ENCODE data around the gene SLITRK5. TPM values are rescaled to one million over a fixed set of nuclear protein-coding genes. Genes with fewer than 3 reads are reported as not detected.

Gene SLITRK5
- total RNA-seq = under 1 TPM; 0.17 to 0.45 (median 0.38) TPM

DNA sequence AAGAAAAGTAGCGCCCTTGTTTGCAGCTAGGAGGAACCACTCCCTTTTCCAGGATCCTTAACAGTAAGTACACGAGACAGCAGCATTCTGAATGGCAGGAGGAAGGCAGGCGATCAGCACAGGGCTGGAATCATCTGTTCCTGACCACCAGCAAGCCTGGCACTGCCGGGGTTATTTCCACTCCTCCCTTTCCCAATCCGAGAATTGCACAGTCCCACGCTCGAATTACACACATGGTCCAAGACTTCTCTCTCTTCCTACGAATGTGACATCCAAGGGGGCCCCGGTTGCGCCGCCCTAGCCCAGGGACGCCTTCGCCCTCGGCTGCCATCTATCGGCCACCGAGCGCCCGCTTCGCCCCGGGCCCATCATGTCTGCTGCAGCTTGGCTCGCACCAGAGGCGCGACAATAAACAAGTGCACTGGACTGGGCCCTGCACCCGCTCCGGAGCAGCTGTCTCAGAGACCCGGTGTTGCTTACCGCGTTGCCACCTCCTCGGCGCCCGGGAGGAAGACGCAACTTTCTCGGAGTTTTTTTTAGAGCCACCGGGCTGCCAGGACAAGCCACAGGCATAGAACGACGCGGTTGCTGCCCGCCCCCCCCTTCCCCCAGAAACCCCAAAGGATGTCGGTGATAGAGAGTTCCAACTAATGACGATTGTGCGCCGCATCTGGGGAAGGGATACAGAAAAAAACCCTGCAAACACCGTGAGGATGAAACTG, at the start of gene SLITRK5:
Gene SLITRK5, plus strand, starts transcription at position 341 of the 722 bp plus-strand sequence. CDS start 4,018 bp downstream, outside the sequence.
- Histone ChIP-seq H3K9me3 (no peaks in the 10 kb centered on the region), H3K4me3 (peak within 1 kb of the TSS; percentile 57 to 68 (median 58)), H3K27ac (replicated peaks in 1 of 4) (peak within 1 kb of the TSS in 2 of 4 donors; percentile 25 to 51), H3K4me1 (peaks cover 23 to 42% (median 36%) of the 10 kb centered on the region in 4 donors), H3K36me3 (no peaks in the 10 kb centered on the region), H3K27me3 (peaks cover 0 to 66% (median 37%) of the 10 kb centered on the region in 4 donors)
- 1% methylated on average over 37 of the region's 43 CpGs for WGBS
- intact Hi-C loops (cut with DNase I) = no loop called here
- TF ChIP-seq POLR2AphosphoS5 (IDR thresholded peaks at IDR 0.05) (no peak), POLR2A (IDR thresholded peaks at IDR 0.05; ENCODE audit: low read depth) (no peak)
- TF ChIP-seq, protein P1, sequence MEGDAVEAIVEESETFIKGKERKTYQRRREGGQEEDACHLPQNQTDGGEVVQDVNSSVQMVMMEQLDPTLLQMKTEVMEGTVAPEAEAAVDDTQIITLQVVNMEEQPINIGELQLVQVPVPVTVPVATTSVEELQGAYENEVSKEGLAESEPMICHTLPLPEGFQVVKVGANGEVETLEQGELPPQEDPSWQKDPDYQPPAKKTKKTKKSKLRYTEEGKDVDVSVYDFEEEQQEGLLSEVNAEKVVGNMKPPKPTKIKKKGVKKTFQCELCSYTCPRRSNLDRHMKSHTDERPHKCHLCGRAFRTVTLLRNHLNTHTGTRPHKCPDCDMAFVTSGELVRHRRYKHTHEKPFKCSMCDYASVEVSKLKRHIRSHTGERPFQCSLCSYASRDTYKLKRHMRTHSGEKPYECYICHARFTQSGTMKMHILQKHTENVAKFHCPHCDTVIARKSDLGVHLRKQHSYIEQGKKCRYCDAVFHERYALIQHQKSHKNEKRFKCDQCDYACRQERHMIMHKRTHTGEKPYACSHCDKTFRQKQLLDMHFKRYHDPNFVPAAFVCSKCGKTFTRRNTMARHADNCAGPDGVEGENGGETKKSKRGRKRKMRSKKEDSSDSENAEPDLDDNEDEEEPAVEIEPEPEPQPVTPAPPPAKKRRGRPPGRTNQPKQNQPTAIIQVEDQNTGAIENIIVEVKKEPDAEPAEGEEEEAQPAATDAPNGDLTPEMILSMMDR (IDR thresholded peaks at IDR 0.05) = peak; percentile 25 to 84 (median 56)
- DNase-seq (ENCODE audit: extremely low spot score) = peak; percentile 93

DNA sequence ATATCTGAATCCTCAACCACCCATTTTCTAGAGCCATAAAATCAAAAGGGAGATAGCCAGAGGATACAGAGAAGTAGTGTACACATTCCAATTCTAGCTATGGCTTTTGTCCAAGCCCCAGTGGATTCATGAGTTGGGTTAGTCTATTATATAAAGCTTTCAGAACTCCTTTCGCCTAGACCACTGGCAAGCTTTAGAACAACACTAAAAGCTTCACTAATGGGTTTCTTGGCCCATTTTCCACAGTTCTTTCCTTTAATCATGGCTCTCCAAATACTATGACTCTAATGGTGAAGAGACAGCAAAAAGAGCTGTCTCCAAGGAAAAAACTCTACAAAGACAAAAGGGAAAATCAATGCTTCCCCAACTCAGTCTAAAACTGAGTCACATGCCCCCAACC, 48.2 kb upstream of the SLITRK5 start:
- Histone ChIP-seq H3K27ac (replicated peaks in 1 of 4) (no peak overlapping the region), H3K27me3 (no peaks in the 10 kb centered on the region), H3K4me1 (no peaks in the 10 kb centered on the region), H3K9me3 (no peaks in the 10 kb centered on the region), H3K4me3 (no peak overlapping the region), H3K36me3 (no peaks in the 10 kb centered on the region)
- TF ChIP-seq, protein P1 (IDR thresholded peaks at IDR 0.05) = no peak
- TF ChIP-seq EP300 (IDR thresholded peaks at IDR 0.05) = no peak
- TF ChIP-seq POLR2A (IDR thresholded peaks at IDR 0.05; ENCODE audit: low read depth) = no peak
- no peak for TF ChIP-seq POLR2AphosphoS5 (IDR thresholded peaks at IDR 0.05)
- 62% methylated on average over 1 of the region's 1 CpG for WGBS
- intact Hi-C loops (cut with DNase I) = no loop called here
- no peak for DNase-seq (ENCODE audit: extremely low spot score)

- Histone ChIP-seq H3K27me3 (no peaks in the 10 kb centered on the region), H3K36me3 (no peaks in the 10 kb centered on the region), H3K4me3 (no peak overlapping the region), H3K4me1 (no peaks in the 10 kb centered on the region), H3K27ac (replicated peaks in 1 of 4) (no peak overlapping the region), H3K9me3 (no peaks in the 10 kb centered on the region)
- DNase-seq (ENCODE audit: extremely low spot score) = no peak
- intact Hi-C loops (cut with DNase I) = no loop called here
- TF ChIP-seq EP300 (IDR thresholded peaks at IDR 0.05) (no peak), POLR2A (IDR thresholded peaks at IDR 0.05; ENCODE audit: low read depth) (no peak), POLR2AphosphoS5 (IDR thresholded peaks at IDR 0.05) (no peak)
- TF ChIP-seq, protein P1 (IDR thresholded peaks at IDR 0.05) = no peak
- 33% methylated on average over 2 of the region's 2 CpGs for WGBS
Measured at GRCh38 chr13:87656306-87656705, 14.9 kb upstream of the SLITRK5 start.

- H3K36me3 ChIP-seq = no peaks in the 10 kb centered on the region
- H3K4me1 ChIP-seq = no peaks in the 10 kb centered on the region
- H3K27me3 ChIP-seq = peaks cover 0 to 3% (median 0%) of the 10 kb centered on the region in 4 donors
- no peak for DNase-seq (ENCODE audit: extremely low spot score)
- intact Hi-C loops (cut with DNase I) = no loop called here
- no peak for TF ChIP-seq POLR2AphosphoS5 (IDR thresholded peaks at IDR 0.05)
- TF ChIP-seq EP300 (IDR thresholded peaks at IDR 0.05) = no peak
- TF ChIP-seq POLR2A (IDR thresholded peaks at IDR 0.05; ENCODE audit: low read depth) = no peak
- TF ChIP-seq, protein P1 (IDR thresholded peaks at IDR 0.05) = no peak
- 37% methylated on average over 3 of the region's 3 CpGs for WGBS
- no peak overlapping the region for H3K4me3 ChIP-seq
- no peaks in the 10 kb centered on the region for H3K9me3 ChIP-seq
- H3K27ac ChIP-seq (replicated peaks in 1 of 4) = no peak overlapping the region
Measured at GRCh38 chr13:87661471-87661870, 9.7 kb upstream of the SLITRK5 start.

All from esophagus muscularis mucosa (tissue), 4 donors.